ENCODE measurements around the gene SNIP1.
"Not testable (repeated sequence)": the region's sequence is repeated elsewhere in the genome, so short reads cannot be mapped to it uniquely, and the experiment has no call there.

Gene SNIP1

GRCh38 chr1:37513795-37514349, 40.2 kb downstream of the SNIP1 start:
- peak; percentile 70 for DNase-seq (ENCODE audit: low spot score)

GRCh38 chr1:37509181-37509580, 44.9 kb downstream of the SNIP1 start:
- DNase-seq (ENCODE audit: low spot score) = peak; percentile 25

GRCh38 chr1:37506740-37507139, 47.4 kb downstream of the SNIP1 start:
- DNase-seq (ENCODE audit: low spot score) = no peak

- DNase-seq (ENCODE audit: low spot score) = not testable (repeated sequence)
Measured at GRCh38 chr1:37502791-37503190, 51.3 kb downstream of the SNIP1 start.

GRCh38 chr1:37502104-37502503, 52.0 kb downstream of the SNIP1 start:
- no peak for DNase-seq (ENCODE audit: low spot score)

- DNase-seq (ENCODE audit: low spot score) = no peak
Measured at GRCh38 chr1:37501661-37502060, 52.4 kb downstream of the SNIP1 start.

- peak; percentile 78 for DNase-seq (ENCODE audit: low spot score)
Measured at GRCh38 chr1:37498872-37499617, 55.0 kb downstream of the SNIP1 start.

GRCh38 chr1:37497832-37498231, 56.3 kb downstream of the SNIP1 start:
- no peak for DNase-seq (ENCODE audit: low spot score)

GRCh38 chr1:37495875-37496274, 58.2 kb downstream of the SNIP1 start:
- no peak for DNase-seq (ENCODE audit: low spot score)

GRCh38 chr1:37493336-37494098, 60.6 kb downstream of the SNIP1 start:
- no peak for DNase-seq (ENCODE audit: low spot score)

GRCh38 chr1:37487619-37487984, 66.5 kb downstream of the SNIP1 start:
- DNase-seq (ENCODE audit: low spot score) = no peak

GRCh38 chr1:37486680-37487618, 67.1 kb downstream of the SNIP1 start:
- DNase-seq (ENCODE audit: low spot score) = peak; percentile 70

GRCh38 chr1:37485902-37486679, 68.0 kb downstream of the SNIP1 start:
- DNase-seq (ENCODE audit: low spot score) = no peak
